Urinary bladder (tissue), 4 donors: Measurements from ENCODE around the gene SLITRK3. TPM values are rescaled to one million over a fixed set of nuclear protein-coding genes. Genes with fewer than 3 reads are reported as not detected.

Experiments used
- DNase-seq: peaks from one replicate; pipeline ENCODE4 v3.0.0-alpha.2; 2015; ENCODE audit errors: extremely low spot score
- H3K27ac ChIP-seq: one replicate; pipeline ENCODE4 v1.5.1; 2013; ENCODE audit warnings: low read depth, mild to moderate bottlenecking, moderate library complexity
- H3K36me3 ChIP-seq: one replicate; pipeline ENCODE4 v1.6.1; 2013; ENCODE audit warnings: mild to moderate bottlenecking, moderate library complexity; ENCODE audit not compliant: insufficient read depth
- H3K4me1 ChIP-seq: one replicate; pipeline ENCODE4 v1.6.1; 2013; ENCODE audit warnings: mild to moderate bottlenecking, moderate library complexity; ENCODE audit not compliant: insufficient read depth
- H3K4me3 ChIP-seq: one replicate; pipeline ENCODE4 v1.5.1; 2013; ENCODE audit warnings: low read depth, low read length
- WGBS: extraction: QIAGEN DNeasy Blood & Tissue Kit; methylation state at CpG from one replicate; pipeline ENCODE4 v1.1.7; 2013; 5-methylcytosine and 5-hydroxymethylcytosine counted together
- polyA plus RNA-seq: library from polyadenylated mRNA; stranded (reverse); fragments of 200-250 nt; gene quantifications from one replicate; pipeline ENCODE4 v1.2.3, GENCODE V29; 2013
- total RNA-seq: library from RNA; depleted of rRNA; stranded (reverse); fragments of >200 nt; gene quantifications from one replicate; pipeline ENCODE4 v1.2.3, GENCODE V29; 2014
- donor health status: healthy with polysubstance abuse.
- donor health status: healthy.

SLITRK3 gene
- total and polyA plus RNA-seq, 2 donors = 0.66 to 2.3 TPM

DNA sequence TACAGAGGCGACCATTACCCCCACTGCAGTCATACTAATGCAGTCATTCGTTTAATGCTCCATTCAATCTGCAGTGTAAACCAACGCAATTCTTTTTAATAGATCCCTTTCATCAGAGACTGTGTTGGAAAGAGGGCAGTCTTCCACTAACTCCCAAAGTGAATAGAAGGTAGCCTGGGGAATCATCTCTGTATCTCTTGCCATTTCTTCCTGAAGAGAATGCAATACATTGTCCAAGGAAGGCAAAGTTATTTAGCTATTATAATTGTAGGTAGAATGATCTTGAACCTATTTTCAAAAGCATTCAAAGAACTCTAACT lies 1.3 kb upstream of the SLITRK3 start:
- DNase-seq = no peak
- Histone ChIP-seq H3K36me3 (no peaks in the 10 kb centered on the region), H3K4me3 (no peak overlapping the region), H3K27ac (no peak overlapping the region), H3K4me1 (no peaks in the 10 kb centered on the region)
- WGBS = 18% methylated on average over 3 of the region's 3 CpGs

DNA sequence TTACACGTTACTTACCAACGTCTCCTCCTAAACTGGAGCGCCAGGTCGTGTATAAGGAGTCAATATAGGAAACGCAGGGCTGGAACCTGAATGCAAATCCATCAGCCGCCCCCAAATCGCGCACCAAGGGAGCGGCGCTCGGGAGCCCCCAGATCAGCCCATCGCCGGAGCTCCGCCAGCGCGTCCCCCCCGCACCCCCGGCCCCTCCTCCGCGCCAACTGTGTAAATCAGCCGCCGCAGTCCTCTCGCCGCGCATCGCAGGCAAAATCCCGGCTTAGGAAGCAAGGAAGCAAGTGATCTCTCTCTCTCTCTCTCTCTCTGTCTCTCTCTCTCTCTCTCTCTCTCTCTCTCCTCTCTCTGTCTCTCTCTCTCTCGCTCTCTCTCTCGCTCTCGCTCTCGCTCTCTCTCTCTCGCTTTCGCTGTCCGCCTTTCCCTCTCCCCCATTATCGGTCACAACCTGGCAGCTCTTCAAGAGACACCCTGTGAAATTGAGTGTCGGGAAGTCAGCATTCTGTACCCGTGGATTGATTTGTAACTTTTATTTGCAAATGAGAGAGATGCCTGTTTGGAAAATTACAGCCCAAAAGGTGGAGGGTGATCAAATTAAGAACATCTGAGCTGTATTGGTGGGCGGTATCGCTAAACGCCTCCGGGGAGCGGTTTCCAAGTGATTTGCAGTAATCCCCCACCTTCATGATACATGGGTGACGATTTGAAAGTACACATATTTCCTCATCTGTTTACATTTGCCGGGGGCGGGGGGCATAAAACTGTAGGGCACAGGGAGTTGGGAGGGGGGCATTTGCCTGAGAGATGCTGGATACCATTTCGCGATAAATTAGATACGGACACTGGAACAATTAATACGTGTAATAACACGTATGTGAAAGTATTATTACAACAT lies 645 bp upstream of the SLITRK3 start:
- Histone ChIP-seq H3K36me3 (no peaks in the 10 kb centered on the region), H3K4me1 (no peaks in the 10 kb centered on the region), H3K27ac (no peak overlapping the region), H3K4me3 (peak overlapping the region; percentile 29)
- peak; percentile 2 for DNase-seq
- WGBS = 3% methylated on average over 50 of the region's 50 CpGs

DNA sequence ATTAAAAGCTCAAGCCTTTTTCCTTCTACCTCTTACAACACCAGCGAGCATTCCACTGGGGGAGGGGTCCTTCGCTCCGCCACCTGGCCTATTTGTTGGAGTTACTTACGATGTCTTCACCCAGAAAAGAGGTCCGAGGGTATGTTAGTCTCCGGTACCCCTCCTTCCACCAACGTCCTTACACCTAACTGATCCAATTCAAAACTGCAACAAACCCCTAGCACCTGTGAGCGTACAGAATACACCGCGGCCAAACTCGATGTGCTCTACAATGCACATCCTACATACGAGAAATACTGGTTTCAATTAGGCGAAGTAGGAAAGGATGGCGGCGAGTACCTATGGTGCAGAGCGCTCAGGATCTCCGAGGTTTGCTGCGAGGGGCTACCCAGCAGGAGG lies 944 bp downstream of the SLITRK3 start:
- WGBS = 7% methylated on average over 18 of the region's 18 CpGs
- Histone ChIP-seq H3K4me3 (no peak overlapping the region), H3K27ac (no peak overlapping the region), H3K4me1 (no peaks in the 10 kb centered on the region), H3K36me3 (no peaks in the 10 kb centered on the region)
- DNase-seq = peak; percentile 3

DNA sequence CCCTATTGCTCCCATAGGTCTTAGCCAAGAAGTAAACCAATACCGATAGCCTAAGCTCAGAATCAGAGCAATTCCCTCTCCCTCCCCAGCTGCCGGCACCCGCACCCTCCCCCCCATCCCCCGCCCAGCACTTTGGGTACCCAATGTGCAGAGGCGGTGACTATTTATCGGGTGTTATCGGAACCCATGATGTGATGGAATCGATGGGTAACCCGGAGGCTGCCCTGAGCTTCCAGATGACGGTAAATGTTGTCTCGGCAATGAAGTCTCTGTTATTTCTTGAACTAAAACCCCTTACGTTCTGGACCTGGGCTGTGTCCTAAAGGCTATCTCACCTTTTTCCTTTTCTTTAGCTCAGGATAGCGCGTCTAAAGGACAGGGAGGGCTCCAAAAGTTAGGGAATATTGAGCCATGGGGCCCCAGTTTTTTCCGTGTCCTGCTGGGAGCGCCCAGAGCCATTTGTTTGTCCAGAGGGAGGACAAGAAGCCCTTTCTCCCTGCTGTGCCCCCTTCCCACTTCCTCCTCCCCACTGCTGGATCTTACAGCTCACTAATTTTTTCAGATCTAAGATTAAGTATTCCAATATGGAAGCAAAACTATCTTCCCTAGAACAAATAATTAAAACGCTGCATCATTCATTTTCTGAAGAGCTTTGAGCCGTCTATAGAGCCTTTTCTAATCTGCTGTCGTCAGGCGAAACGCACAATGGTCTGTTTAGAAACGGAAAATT lies 1.5 kb downstream of the SLITRK3 start:
- no peaks in the 10 kb centered on the region for H3K4me1 ChIP-seq
- H3K4me3 ChIP-seq = no peak overlapping the region
- no peaks in the 10 kb centered on the region for H3K36me3 ChIP-seq
- H3K27ac ChIP-seq = no peak overlapping the region
- 9% methylated on average over 22 of the region's 22 CpGs for WGBS
- peak; percentile 7 for DNase-seq

DNA sequence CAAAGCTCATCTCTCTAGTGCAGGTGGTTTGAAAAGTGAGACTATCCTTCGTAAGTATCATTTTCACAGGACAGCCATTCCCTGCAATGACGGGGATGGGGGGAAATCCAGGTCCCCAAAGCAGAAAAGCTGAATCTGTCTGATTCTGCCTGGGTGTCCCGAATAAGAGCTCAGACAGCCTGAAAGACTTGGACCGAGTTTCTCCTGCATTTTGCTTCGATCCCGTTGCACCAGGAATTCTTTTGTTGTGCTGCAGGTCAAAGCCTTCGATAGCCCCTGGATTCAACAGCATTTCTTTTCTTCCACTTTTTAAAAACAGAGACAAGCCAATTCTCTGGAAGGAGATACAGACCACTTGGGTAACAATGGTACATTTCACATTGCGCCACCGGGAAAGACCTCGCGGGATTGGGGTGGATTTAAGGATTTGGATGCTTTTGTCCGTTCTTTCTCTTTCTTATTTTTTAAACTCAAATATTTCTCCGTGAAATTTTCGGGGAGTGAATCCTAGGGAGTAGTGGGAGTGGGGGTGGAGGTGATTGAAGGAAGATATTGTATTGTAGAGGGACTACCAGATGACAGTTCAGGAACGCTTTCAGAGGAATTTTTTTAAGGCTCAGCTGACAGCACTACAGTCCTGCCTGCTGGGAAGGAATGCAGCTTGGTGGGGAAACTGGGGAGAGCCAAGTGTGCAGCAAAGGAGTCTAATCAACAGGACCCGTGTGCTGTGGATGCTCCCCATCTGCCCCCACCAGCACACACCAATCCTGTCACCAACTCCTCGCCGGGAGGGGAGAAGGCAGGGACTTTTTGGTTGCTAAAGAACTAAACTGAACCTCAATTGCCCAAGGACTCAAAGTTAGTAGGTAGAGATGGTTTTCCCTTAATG lies 2.6 kb downstream of the SLITRK3 start:
- H3K36me3 ChIP-seq = no peaks in the 10 kb centered on the region
- H3K27ac ChIP-seq = no peak overlapping the region
- H3K4me3 ChIP-seq = no peak overlapping the region
- no peaks in the 10 kb centered on the region for H3K4me1 ChIP-seq
- DNase-seq = peak; percentile 3
- WGBS = 5% methylated on average over 18 of the region's 18 CpGs

DNA sequence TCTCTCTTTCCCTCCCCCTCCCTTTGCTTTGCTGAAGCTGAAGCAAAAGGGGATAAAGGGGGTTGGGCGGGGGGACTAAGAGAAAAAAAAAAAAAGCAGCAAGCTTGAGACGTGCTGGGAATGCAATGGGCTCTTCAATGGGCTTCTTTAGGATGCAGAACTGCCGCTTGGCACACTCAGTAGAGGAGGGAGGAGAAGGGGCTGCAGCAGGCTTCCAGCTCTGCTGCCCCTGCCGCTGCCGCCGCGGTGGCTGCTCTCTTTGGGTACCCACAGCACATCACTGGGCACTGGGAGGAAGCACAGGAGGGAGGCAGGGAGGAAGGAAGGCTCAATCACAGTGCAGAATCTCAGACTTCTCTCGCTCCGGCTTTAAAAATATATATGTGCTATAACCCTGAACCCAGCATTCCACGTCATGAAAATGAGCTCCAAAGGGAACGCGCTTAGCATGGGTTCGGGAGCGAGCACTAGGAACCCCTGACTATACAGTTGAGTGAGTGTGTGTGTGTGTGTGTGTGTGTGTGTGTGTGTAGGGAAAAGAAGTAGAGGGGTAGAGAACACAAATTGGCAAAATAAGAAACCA lies 3.5 kb downstream of the SLITRK3 start:
- DNase-seq = peak; percentile 7
- WGBS = 7% methylated on average over 14 of the region's 14 CpGs
- Histone ChIP-seq H3K4me3 (no peak overlapping the region), H3K36me3 (no peaks in the 10 kb centered on the region), H3K27ac (no peak overlapping the region), H3K4me1 (no peaks in the 10 kb centered on the region)

DNA sequence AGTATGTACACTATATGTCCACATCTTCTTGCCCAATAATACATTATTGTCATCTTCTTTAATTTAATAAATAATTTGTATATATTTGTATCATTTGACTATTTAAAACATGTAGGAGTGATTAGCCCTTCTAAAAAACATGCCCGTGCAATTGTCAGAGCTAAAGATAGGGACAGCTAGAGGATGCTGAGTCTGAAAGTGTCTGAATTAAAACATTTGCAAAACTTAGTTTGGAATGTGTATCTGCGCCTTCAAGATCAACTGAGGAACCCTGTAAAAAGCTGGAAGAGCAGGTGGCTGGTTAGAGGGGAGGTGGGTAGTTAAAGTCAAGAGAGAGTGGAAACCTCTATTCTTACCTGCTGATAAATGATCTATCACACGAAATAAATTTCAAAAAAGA lies 4.7 kb downstream of the SLITRK3 start:
- DNase-seq = no peak
- WGBS = 51% methylated on average over 3 of the region's 3 CpGs
- H3K4me3 ChIP-seq = no peak overlapping the region
- no peaks in the 10 kb centered on the region for H3K4me1 ChIP-seq
- no peaks in the 10 kb centered on the region for H3K36me3 ChIP-seq
- H3K27ac ChIP-seq = no peak overlapping the region

DNA sequence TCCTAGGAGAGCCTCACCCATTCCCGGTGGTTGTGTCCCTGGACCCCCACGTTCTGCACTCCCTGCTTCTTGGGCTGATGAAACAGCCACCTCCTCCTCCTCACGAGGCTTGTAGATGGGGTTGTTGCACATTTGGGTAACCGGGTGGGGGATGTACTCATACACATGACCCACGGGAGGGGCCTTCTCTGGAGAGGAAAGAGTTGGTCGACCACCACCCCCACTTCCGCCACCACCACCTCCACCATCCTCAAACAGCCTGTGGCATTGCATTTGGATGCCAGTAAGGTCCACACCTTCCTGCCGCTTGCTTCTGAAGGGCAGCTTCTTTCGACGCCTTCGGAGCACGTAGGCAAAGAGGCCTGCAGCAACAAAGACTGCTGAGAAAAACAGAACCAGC lies 7.7 kb downstream of the SLITRK3 start:
- DNase-seq = no peak
- Histone ChIP-seq H3K4me1 (no peaks in the 10 kb centered on the region), H3K27ac (no peak overlapping the region), H3K4me3 (no peak overlapping the region), H3K36me3 (no peaks in the 10 kb centered on the region)
- 95% methylated on average over 12 of the region's 12 CpGs for WGBS

DNA sequence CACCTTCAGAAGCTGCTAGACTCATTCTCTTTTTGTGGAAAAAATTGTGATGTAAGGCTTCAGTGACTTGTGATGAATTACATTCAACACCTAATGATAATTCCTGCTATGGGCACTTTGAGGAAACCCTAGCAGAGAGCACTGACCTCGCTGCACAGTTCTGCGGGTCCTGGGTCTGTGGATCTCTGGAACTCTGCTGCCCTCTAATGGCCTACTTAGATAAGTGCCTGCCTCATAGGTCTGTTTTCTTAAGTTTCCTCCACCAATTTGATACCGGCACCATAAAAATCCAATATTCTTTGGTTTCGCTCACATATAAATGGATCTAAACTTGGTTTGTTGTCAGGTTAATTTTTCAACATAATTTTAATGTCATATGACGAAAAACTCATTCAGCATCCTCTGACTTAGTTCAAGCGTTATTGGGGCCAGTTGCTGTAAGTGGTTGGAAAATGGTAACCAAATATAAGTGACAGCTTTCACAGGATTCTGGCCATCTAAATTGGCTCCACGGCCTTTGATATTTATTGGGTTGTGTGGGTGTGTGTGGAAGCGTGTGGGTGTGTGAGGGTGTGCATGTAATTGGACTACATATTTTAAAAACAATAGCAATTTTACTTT lies 10.4 kb downstream of the SLITRK3 start:
- Histone ChIP-seq H3K4me1 (no peaks in the 10 kb centered on the region), H3K4me3 (no peak overlapping the region), H3K36me3 (no peaks in the 10 kb centered on the region), H3K27ac (no peak overlapping the region)
- 26% methylated on average over 8 of the region's 8 CpGs for WGBS
- peak; percentile 41 for DNase-seq

DNA sequence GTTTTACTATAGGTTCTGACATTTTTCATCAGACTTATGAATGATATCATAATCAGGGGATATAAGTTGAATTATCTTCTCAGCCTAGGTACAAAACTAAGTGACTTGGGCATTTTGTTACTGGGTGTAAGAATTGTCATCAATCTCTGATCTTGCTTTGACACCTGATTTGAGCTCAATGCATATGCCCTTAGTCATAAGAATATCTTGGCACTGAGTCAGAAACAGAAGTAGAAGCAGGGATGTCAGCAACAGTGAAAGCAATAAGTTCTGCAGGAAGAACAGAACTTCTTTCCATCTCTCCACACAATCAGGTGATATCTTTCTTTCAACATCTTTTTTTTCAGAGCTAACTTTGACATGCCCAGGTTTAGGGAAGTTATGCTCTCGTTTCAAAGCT lies 14.6 kb downstream of the SLITRK3 start:
- Histone ChIP-seq H3K36me3 (no peaks in the 10 kb centered on the region), H3K4me3 (no peak overlapping the region), H3K4me1 (no peaks in the 10 kb centered on the region), H3K27ac (no peak overlapping the region)
- DNase-seq = no peak
- 70% methylated on average over 1 of the region's 1 CpG for WGBS

DNA sequence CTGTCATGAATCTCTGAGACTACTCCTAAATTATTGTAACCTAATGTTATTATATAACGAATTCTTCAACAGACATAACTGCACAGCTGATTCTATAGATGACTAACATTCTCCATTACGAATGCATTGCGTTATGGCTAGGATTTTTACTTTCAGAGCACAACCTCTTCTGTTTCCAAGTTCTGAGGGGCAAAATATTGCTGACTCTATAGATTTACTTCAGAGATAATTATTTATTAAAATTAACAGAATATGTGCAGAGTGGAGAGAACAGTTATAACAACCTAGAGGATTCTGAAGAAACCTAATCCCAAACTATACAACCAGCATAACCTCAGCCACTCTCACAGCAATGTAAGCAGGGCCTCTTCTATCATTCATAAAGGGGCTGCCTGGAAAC lies 25.9 kb downstream of the SLITRK3 start:
- Histone ChIP-seq H3K4me3 (no peak overlapping the region), H3K36me3 (no peaks in the 10 kb centered on the region), H3K4me1 (no peaks in the 10 kb centered on the region), H3K27ac (no peak overlapping the region)
- WGBS = 94% methylated on average over 3 of the region's 3 CpGs
- DNase-seq = no peak

DNA sequence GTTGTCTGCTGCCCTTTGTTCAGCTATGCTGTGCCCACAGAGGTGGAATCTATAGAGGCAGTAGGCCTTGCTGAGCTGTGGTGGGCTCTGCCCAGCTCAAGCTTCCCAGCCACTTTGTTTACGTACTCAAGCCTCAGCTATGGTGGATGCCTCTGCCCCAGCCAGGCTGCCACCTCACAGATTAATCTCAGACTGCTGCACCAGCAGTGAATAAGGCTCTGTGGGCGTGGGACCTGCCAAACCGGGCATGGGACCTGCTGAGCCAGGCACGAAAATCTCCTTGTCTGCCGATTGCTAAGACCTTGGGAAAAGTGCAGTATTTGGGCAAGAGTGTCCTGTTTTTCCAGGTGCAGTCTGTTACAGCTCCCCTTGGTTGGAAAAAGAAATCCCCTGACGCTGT lies 26.8 kb downstream of the SLITRK3 start:
- WGBS = 91% methylated on average over 6 of the region's 6 CpGs
- no peak for DNase-seq
- no peak overlapping the region for H3K4me3 ChIP-seq
- H3K4me1 ChIP-seq = no peaks in the 10 kb centered on the region
- H3K27ac ChIP-seq = no peak overlapping the region
- H3K36me3 ChIP-seq = no peaks in the 10 kb centered on the region

DNA sequence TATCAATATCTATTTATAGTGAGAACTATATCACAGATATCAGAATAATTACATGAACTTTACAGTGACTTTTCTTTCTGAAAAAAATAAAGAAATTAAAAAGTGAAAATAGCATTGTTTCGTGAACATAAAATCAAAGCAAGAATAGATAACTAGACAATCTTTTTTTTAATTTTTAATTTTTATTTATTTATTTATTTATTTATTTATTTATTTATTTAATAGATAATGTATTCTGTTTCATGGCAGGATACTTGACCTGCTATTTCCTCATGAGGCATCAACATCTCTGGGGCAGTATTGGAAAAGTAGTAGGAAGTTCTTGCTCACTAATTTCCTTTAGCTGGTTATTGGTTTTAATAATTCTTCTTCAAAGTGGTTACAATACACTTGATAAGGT lies 33.3 kb downstream of the SLITRK3 start:
- no peaks in the 10 kb centered on the region for H3K4me1 ChIP-seq
- no peaks in the 10 kb centered on the region for H3K36me3 ChIP-seq
- H3K27ac ChIP-seq = no peak overlapping the region
- DNase-seq = no peak
- no peak overlapping the region for H3K4me3 ChIP-seq
- WGBS = 98% methylated on average over 1 of the region's 1 CpG
